Ovary (tissue), 3 donors: ENCODE measurements around the gene PRTFDC1.

Experiments used
- EP300 ChIP-seq: sonication (generic); formaldehyde crosslinking; IDR thresholded peaks from one replicate; pipeline ENCODE4 v1.6.1; 2017; ENCODE audit warnings: antibody characterized with exemption
- POLR2A ChIP-seq: fragments of 450-650 bp; IDR thresholded peaks from one replicate; pipeline ENCODE4 v1.6.1; 2017; ENCODE audit warnings: antibody characterized with exemption, mild to moderate bottlenecking, moderate library complexity
- TF ChIP-seq, protein P1 (sequence below), 3 donors: fragments of 450-650 bp in 2 of 3; fragments of 200-600 bp in 1 of 3; IDR thresholded peaks; one replicate each; pipeline versions ENCODE4 v1.5.1 to v1.8.0; 2016 to 2022; ENCODE audit warnings: antibody characterized with exemption in 3 of 3, mild to moderate bottlenecking in 1 of 3
- donor health status: DM: no; HTN: no; CAD: no.

DNA sequence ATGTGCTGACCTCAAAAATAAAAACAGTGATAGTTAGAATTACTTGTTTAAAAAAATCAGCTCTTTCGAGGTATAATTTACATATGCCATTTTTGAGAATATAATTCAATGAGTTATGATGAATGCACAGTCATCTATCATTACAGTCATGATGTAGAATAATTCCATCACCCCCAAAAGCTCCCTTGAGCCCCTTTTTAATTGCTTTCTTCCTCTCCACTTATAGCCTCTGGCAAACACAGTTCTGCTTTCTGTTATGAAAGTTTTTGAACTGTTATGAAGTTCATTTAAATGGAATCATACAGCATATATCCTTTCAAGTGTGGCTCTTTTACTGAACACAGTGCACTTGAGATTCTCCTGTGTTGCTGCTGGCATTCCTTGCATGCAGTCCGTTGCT, 41.4 kb downstream of the PRTFDC1 start:
- TF ChIP-seq, protein P1, sequence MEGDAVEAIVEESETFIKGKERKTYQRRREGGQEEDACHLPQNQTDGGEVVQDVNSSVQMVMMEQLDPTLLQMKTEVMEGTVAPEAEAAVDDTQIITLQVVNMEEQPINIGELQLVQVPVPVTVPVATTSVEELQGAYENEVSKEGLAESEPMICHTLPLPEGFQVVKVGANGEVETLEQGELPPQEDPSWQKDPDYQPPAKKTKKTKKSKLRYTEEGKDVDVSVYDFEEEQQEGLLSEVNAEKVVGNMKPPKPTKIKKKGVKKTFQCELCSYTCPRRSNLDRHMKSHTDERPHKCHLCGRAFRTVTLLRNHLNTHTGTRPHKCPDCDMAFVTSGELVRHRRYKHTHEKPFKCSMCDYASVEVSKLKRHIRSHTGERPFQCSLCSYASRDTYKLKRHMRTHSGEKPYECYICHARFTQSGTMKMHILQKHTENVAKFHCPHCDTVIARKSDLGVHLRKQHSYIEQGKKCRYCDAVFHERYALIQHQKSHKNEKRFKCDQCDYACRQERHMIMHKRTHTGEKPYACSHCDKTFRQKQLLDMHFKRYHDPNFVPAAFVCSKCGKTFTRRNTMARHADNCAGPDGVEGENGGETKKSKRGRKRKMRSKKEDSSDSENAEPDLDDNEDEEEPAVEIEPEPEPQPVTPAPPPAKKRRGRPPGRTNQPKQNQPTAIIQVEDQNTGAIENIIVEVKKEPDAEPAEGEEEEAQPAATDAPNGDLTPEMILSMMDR (IDR thresholded peaks at IDR 0.05): no peak
- TF ChIP-seq EP300 (no peak), POLR2A (no peak)
